Measurements from ENCODE around the gene LACTBL1.
"Not testable (repeated sequence)": the region's sequence is repeated elsewhere in the genome, so short reads cannot be mapped to it uniquely, and the experiment has no call there.

The LACTBL1 gene

GRCh38 chr1:22976461-22977243 is 4.0 kb upstream of the LACTBL1 start:
- peak; percentile 64 for DNase-seq

- no peak for DNase-seq
Observed at GRCh38 chr1:22976127-22976460, 3.4 kb upstream of the LACTBL1 start.

GRCh38 chr1:22975694-22976093 is 3.0 kb upstream of the LACTBL1 start:
- no peak for DNase-seq

- no peak for DNase-seq
Observed at GRCh38 chr1:22971611-22972405, 858 bp downstream of the LACTBL1 start.

GRCh38 chr1:22971161-22971560 is 1.5 kb downstream of the LACTBL1 start:
- no peak for DNase-seq

GRCh38 chr1:22970096-22970495 is 2.6 kb downstream of the LACTBL1 start:
- no peak for DNase-seq

GRCh38 chr1:22969304-22969709 is 3.4 kb downstream of the LACTBL1 start:
- DNase-seq, result peak; percentile 66

- no peak for DNase-seq
Observed at GRCh38 chr1:22967833-22968232, 4.8 kb downstream of the LACTBL1 start.

GRCh38 chr1:22966309-22966708 is 6.4 kb downstream of the LACTBL1 start:
- DNase-seq, result no peak

- DNase-seq, result no peak
Observed at GRCh38 chr1:22963044-22963677, 9.5 kb downstream of the LACTBL1 start.

GRCh38 chr1:22962558-22962957 is 10.1 kb downstream of the LACTBL1 start:
- DNase-seq, result no peak

GRCh38 chr1:22959545-22960360 is 12.9 kb downstream of the LACTBL1 start:
- no peak for DNase-seq

GRCh38 chr1:22958556-22958955 is 14.1 kb downstream of the LACTBL1 start:
- no peak for DNase-seq

GRCh38 chr1:22957066-22957465 is 15.6 kb downstream of the LACTBL1 start:
- DNase-seq, result no peak

- no peak for DNase-seq
Observed at GRCh38 chr1:22955146-22955545, 17.5 kb downstream of the LACTBL1 start.

GRCh38 chr1:22953740-22954141 is 18.9 kb downstream of the LACTBL1 start:
- no peak for DNase-seq

GRCh38 chr1:22953057-22953739 is 19.5 kb downstream of the LACTBL1 start:
- no peak for DNase-seq

GRCh38 chr1:22952694-22953056 is 20.0 kb downstream of the LACTBL1 start:
- no peak for DNase-seq

- DNase-seq, result no peak
Observed at GRCh38 chr1:22951796-22952195, 20.9 kb downstream of the LACTBL1 start.

GRCh38 chr1:22949822-22950331 is 22.8 kb downstream of the LACTBL1 start:
- no peak for DNase-seq

GRCh38 chr1:22945171-22945570 is 27.5 kb downstream of the LACTBL1 start:
- DNase-seq, result not testable (repeated sequence)

All from left hindlimb (tissue), 1 donor.